Tibial nerve (tissue), 4 donors: ENCODE measurements around the gene WWC1.

Experiments
- CTCF ChIP-seq, 5 experiments: fragments of 200-600 bp in 3 of 5; fragments of 450-650 bp in 2 of 5; sonication (generic) in 3 of 5; IDR thresholded peaks; one replicate each; pipeline ENCODE4 v1.5.1; 2016 to 2019; ENCODE audit warnings: antibody characterized with exemption in 5 of 5, mild to moderate bottlenecking in 3 of 5, moderate library complexity in 2 of 5
- EP300 ChIP-seq, 2 donors: sonication (generic); formaldehyde crosslinking; IDR thresholded peaks; one replicate each; pipeline ENCODE4 v1.6.1; 2017; ENCODE audit warnings: antibody characterized with exemption in 2 of 2, mild to moderate bottlenecking in 1 of 2
- POLR2A ChIP-seq, 2 donors: fragments of 450-650 bp; IDR thresholded peaks; one replicate each; pipeline ENCODE4 v1.6.1; 2017; ENCODE audit warnings: antibody characterized with exemption in 2 of 2, mild to moderate bottlenecking in 2 of 2, moderate library complexity in 2 of 2

GRCh38 chr5:168463081-168463480 lies 171.6 kb downstream of the WWC1 start:
- TF ChIP-seq CTCF (IDR thresholded peaks at IDR 0.05): no peak
- no peak for TF ChIP-seq POLR2A (IDR thresholded peaks at IDR 0.05)
- no peak for TF ChIP-seq EP300 (IDR thresholded peaks at IDR 0.05)
